Stimulated activated CD8-positive, alpha-beta memory T cell treated with anti-CD3 and anti-CD28 coated beads, Interleukin-7, amount 100 ng/mL, for 1 hour (primary cell): Measurements from ENCODE around the gene ULBP1.
"Not testable (repeated sequence)": the region's sequence is repeated elsewhere in the genome, so short reads cannot be mapped to it uniquely, and the experiment has no call there.

ENCODE experiments used
- DNase-seq, 2 donors: peaks; one replicate each; pipeline ENCODE4 v3.0.0-alpha.2; 2020; ENCODE audit warnings: low read depth in 2 of 2

The ULBP1 gene

GRCh38 chr6:149975400-149975799, 11.7 kb downstream of the ULBP1 start:
- DNase-seq: no peak

- DNase-seq: no peak
Observed at GRCh38 chr6:149977221-149977620, 13.5 kb downstream of the ULBP1 start.

- DNase-seq: no peak
Observed at GRCh38 chr6:149978610-149979009, 14.9 kb downstream of the ULBP1 start.

GRCh38 chr6:149979293-149979692, 15.6 kb downstream of the ULBP1 start:
- no peak for DNase-seq

GRCh38 chr6:149983145-149983544, 19.4 kb downstream of the ULBP1 start:
- DNase-seq: no peak

DNA sequence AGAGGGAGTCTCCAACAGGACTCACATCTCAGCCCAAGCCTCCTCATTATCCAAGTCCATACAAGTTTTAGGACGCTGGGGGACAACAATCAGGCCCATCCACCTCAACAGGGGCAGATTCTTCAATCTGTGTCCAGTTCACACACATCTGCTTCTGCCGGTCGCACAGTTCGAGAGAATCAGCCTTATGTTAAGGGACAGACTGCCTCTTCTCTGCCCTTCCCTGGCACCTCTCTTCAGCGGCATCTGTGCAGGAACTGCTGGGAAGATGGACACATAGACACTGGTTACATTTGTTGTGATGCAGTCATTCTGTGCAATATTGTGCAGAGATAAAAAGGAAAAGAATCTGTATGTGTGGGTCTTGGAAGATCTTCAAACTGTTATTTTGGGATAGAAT, 21.0 kb downstream of the ULBP1 start:
- DNase-seq: no peak

DNA sequence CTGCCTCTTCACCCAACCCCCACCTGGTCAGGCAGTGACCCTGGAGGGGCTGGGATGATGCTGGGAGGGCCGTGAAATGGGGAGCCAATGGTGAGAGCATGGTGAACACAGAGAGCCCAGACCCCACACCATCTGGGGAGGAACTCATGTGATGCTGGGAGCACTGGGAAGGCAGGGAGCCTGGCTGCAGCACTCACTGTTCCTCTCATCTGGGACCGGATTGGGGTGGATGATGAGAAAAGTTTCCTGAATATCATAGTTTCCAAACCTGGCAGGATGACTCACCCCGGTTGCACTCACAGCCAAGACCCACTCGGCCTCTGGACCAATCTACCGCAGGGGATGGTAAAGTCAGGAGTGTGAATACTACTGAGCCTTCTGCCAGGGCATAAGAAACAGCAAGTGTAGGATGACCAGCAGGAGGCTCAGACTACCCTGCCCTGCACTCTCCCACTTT, 21.8 kb downstream of the ULBP1 start:
- no peak for DNase-seq

GRCh38 chr6:149987602-149988107, 23.9 kb downstream of the ULBP1 start:
- DNase-seq: no peak

DNA sequence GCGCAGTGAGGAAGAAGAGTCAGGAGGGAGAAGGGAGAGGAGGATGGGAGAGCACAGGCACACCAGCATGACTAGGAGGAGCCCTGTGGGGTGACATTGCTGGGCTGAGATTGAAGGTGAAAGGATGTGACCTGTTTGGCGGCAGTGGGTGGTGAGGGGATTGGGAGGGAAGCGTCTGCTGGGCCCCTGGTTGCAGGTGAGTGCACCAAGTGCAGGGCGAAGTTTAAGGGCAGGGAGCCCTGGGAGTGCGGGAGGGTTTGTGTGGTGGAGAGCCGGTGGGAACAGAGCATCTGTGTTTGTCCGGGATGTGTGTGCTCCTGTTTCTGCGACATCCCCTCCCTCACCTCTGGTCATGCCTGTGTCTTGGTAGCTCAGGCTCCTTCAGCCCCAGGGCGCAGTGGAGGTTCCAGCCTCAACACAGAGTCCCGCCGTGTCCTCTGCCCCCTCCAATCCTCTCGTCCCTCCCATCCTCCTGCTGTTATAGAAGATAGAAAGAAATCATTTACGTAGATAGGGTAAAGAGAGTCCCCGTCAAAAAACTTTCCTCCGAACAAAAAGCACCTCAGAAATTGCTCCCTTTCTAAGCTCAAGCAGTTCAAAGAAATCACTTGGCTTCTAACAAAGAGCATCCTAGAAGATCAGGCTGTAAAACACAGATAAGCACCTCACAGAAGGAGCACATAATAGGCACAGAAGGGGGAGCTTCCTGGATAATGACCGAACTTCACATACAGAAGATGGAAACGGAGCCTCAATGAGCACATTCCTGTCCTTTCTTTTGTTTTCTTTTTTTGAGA, 25.0 kb downstream of the ULBP1 start:
- no peak for DNase-seq

DNA sequence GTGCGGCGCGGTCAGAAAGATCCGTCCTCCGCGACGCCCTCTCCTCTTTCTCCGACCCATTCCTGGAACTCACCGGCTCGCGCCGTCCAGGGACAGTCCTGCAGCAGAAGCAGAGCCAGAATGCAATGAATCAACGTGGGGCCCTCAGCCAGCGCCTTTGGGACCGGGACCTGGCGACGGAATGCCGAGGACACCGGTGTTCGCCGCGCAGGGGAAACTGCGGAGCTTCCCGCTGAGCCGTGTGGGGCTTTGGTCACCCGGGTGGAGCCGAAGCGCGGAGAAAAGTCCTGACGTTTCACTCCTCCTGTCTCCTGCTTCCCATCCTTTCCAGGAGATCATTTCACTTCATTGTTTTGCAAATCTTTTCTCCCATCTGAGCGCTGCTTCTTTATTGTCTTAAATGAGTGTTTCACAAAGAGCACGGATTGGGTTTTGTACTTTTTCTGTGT, 26.5 kb downstream of the ULBP1 start:
- DNase-seq: no peak

GRCh38 chr6:149990661-149991471, 27.1 kb downstream of the ULBP1 start:
- DNase-seq: no peak

- not testable (repeated sequence) for DNase-seq
Observed at GRCh38 chr6:149991472-149991795, 27.7 kb downstream of the ULBP1 start.

DNA sequence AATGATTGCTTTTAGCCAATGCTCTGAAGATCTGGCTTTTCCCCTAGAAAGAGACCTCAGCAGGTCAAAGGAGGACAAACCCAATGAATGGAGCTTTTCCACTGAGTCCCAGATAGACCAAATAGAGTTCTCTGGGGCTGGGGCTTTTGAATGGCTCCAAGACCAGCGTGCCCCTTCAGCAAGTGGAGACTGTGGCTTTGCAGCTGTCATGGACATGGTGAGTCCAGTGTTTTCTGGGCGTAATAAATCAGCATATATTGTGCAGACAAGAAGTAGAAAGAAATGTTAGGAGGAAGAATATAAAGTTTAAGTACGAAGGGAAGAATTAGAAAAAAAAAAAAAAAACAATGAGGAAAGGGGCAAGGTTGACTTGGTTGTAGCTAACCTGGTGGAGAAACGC, 28.1 kb downstream of the ULBP1 start:
- DNase-seq: no peak

- no peak for DNase-seq
Observed at GRCh38 chr6:149995235-149995750, 31.6 kb downstream of the ULBP1 start.

GRCh38 chr6:149995971-149996370, 32.2 kb downstream of the ULBP1 start:
- no peak for DNase-seq

DNA sequence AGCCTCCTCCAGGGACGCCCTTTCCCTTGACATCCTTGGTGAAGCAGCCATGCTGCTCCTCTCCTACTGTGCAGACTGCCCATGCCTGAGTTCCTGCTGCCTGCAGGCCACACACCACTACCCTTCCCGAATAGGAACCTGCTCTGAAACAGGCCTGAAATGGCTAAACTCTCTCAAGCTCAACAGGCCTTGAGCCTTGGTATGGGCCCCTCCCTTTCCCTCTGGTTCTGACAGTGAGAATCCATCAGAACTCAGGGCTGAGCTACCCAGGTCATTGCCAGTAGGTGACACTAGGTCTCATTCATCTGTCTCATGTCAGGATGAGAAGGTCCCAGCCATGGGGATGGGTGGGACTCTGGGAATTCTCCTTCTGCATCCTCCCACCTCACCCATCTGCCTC, 35.9 kb downstream of the ULBP1 start:
- DNase-seq: no peak

GRCh38 chr6:150001295-150002008, 37.7 kb downstream of the ULBP1 start:
- no peak for DNase-seq

GRCh38 chr6:150002710-150003109, 39.0 kb downstream of the ULBP1 start:
- DNase-seq: no peak

DNA sequence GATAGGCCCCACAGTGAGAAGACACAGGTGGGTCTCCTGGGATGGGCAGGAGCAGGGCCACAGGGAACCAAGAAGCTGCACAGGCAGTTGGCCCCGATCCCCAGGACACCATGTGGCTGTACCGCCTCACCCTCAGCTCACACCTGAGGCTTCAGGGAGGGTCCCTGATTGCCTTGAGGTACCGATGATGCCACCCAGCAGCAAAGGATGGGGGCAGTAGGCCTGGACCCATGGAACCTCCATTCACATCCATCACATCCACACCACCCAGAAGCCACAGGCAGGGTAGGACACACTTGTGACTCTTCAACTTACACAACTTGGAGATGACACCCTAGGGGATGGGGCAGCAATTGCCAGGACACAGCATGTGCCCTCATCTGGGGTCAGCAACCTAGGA, 39.9 kb downstream of the ULBP1 start:
- DNase-seq: not testable (repeated sequence)

DNA sequence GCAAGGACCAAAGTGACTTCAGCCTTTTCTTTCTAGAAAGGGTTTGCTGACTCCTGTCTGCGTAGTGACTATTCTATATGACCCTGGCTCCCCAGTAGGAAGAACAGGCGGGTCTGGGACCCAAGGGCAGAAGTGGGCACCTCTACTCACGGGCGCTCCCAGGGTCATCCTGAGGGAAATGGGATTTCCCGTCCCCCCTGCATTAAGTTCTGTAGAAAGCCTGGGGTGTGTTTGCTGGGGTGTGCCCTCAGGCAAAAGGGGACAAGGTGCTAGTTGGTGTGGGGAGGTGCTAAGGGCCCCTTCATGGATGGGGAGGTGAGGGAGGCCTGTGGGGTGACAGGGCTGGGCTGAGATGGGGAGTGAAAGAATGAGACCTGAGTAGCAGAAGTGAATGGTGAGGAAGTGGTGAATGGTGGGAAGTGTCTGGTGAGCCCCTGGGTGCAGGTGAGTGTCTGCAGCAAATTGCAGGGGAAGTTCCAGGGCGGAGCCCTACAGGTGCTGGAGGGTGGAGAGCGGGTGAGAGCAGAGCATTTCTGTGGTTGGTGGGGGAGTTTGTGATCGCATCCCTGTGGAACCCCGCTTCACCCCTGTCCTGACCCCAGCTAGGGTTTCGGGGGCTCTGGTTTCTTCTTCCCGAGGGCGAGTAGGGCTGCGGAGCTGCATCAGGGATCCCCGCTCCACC, 40.5 kb downstream of the ULBP1 start:
- DNase-seq: no peak
